ENCODE data around the gene KRT37. TPM values are rescaled to one million over a fixed set of nuclear protein-coding genes. Genes with fewer than 3 reads are reported as not detected.

The KRT37 gene
- not detected for total RNA-seq

DNA sequence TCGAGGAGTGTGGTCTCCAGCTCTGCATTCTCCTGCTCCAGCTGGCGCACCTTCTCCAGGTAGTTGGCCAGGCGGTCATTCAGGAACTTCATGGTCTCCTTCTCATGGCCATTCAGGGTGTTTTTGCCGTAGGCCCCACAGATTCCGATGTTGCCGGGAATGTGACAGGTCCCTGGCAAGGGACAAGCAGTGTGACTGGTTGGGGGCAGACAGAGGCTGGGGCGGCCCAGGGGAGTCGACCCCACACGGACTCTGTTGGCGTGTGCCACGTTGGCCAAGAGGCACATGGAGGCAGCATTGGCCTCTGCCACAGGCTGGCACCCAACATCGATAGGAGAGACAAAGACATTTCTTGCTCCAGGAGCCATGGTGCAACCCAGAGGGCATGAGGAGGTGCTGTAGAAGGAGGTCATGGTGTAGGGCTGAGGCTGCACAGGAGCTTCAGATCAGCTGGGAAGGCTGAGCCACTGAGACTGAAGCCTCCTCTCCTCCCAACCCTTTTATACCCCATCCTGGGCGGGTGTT, at the start of gene KRT37:
TSS of gene KRT37 (minus strand) at position 475 of the 525 bp plus-strand sequence. CDS start at position 413, 62 bp downstream.
- no peak for DNase-seq (ENCODE audit: low spot score)
- H3K9me3 ChIP-seq = no peaks in the 10 kb centered on the region
- no peaks in the 10 kb centered on the region for H3K27me3 ChIP-seq (replicated peaks; ENCODE audit: insufficient read depth)
- H3K4me1 ChIP-seq (replicated peaks) = no peaks in the 10 kb centered on the region
- intact Hi-C loops (cut with DNase I) = no loop called here
- no peaks in the 10 kb centered on the region for H3K36me3 ChIP-seq
- H3K4me3 ChIP-seq = no peak within 1 kb of the TSS
- H3K27ac ChIP-seq = no peak within 1 kb of the TSS
- 97% methylated on average over 13 of the region's 13 CpGs for WGBS
- TF ChIP-seq POLR2AphosphoS5 (IDR thresholded peaks at IDR 0.05) = no peak
- TF ChIP-seq, protein P1, sequence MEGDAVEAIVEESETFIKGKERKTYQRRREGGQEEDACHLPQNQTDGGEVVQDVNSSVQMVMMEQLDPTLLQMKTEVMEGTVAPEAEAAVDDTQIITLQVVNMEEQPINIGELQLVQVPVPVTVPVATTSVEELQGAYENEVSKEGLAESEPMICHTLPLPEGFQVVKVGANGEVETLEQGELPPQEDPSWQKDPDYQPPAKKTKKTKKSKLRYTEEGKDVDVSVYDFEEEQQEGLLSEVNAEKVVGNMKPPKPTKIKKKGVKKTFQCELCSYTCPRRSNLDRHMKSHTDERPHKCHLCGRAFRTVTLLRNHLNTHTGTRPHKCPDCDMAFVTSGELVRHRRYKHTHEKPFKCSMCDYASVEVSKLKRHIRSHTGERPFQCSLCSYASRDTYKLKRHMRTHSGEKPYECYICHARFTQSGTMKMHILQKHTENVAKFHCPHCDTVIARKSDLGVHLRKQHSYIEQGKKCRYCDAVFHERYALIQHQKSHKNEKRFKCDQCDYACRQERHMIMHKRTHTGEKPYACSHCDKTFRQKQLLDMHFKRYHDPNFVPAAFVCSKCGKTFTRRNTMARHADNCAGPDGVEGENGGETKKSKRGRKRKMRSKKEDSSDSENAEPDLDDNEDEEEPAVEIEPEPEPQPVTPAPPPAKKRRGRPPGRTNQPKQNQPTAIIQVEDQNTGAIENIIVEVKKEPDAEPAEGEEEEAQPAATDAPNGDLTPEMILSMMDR (IDR thresholded peaks at IDR 0.05) = no peak
- no peak for TF ChIP-seq POLR2A (IDR thresholded peaks at IDR 0.05)

DNA sequence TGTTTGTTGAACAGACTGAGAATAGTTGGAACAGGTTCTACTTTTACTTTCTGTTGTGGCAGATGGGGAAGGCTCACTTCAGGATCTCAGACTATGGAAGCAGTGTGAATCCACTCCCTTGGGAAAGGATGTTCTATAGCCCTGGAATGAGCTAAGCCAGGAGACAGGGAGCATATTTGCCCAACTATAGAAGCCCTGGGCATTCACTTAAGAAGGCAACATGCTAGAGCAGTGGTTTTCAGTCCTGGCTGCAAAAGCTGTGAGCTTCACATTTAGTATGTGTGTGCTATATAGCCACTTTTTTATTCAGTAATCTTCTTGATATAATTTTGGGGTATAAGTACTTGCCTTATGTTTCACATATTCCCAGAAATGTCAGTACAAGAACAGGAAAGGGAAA, 44.0 kb upstream of the KRT37 start:
- H3K9me3 ChIP-seq = no peaks in the 10 kb centered on the region
- no peak for DNase-seq (ENCODE audit: low spot score)
- no peak overlapping the region for H3K27ac ChIP-seq
- H3K4me1 ChIP-seq (replicated peaks) = no peaks in the 10 kb centered on the region
- no peak for TF ChIP-seq POLR2A (IDR thresholded peaks at IDR 0.05)
- no peak for TF ChIP-seq POLR2AphosphoS5 (IDR thresholded peaks at IDR 0.05)
- TF ChIP-seq, protein P1 (IDR thresholded peaks at IDR 0.05) = no peak
- no peak overlapping the region for H3K4me3 ChIP-seq
- intact Hi-C loops (cut with DNase I) = no loop called here
- H3K36me3 ChIP-seq = no peaks in the 10 kb centered on the region
- no peaks in the 10 kb centered on the region for H3K27me3 ChIP-seq (replicated peaks; ENCODE audit: insufficient read depth)

DNA sequence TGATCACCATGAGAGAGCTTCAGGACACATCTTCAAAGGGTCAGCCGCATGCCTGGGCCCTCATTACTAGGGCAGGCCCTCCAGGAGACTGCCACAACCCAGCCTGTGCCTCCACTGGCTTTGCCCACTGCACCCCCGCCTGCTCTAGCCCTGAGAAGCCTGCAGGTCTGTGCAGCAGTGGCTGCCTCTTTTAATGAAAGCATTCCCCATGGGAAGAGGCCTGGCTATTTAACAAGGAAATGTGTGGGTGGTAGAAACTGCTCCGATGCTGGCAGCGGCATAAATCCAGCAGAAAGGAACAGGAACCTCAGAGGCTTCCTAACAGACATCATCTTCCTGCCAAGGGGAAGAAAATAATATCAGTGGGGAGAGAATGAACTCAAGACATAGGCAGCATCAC, 43.2 kb upstream of the KRT37 start:
- no peak for TF ChIP-seq POLR2A (IDR thresholded peaks at IDR 0.05)
- no peak for TF ChIP-seq POLR2AphosphoS5 (IDR thresholded peaks at IDR 0.05)
- TF ChIP-seq, protein P1 (IDR thresholded peaks at IDR 0.05) = no peak
- 42% methylated on average over 4 of the region's 4 CpGs for WGBS
- intact Hi-C loops (cut with DNase I) = no loop called here
- no peaks in the 10 kb centered on the region for H3K9me3 ChIP-seq
- H3K36me3 ChIP-seq = no peaks in the 10 kb centered on the region
- DNase-seq (ENCODE audit: low spot score) = no peak
- no peak overlapping the region for H3K27ac ChIP-seq
- no peaks in the 10 kb centered on the region for H3K27me3 ChIP-seq (replicated peaks; ENCODE audit: insufficient read depth)
- no peaks in the 10 kb centered on the region for H3K4me1 ChIP-seq (replicated peaks)
- no peak overlapping the region for H3K4me3 ChIP-seq

DNA sequence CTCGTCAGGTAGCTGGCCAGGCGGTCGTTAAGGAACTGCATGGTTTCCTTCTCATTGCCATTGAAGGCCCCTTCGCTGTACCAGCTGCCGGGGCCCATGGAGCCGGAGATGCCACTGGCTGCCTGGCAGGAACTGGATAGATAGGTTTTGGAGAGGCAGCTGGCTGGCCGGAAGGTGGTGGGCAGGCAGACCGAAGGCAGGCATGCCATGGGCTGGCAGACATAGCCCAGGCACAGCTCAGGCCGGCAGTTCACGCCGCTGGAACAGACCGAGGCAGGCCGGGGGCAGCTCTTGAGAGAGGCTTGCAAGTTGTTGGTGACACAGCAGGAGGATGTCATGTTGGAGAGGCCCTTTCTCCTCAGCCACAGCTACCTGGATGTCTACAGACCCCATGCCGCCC, 42.6 kb upstream of the KRT37 start, which contains the start of gene KRT32:
TSS of gene KRT32 (minus strand) at position 399 of the 400 bp plus-strand sequence. CDS start at position 338, 61 bp downstream.
- Histone ChIP-seq H3K27me3 (replicated peaks; ENCODE audit: insufficient read depth) (no peaks in the 10 kb centered on the region), H3K27ac (no peak within 1 kb of the TSS), H3K4me3 (no peak within 1 kb of the TSS), H3K9me3 (no peaks in the 10 kb centered on the region), H3K4me1 (replicated peaks) (no peaks in the 10 kb centered on the region), H3K36me3 (no peaks in the 10 kb centered on the region)
- no peak for TF ChIP-seq POLR2AphosphoS5 (IDR thresholded peaks at IDR 0.05)
- TF ChIP-seq, protein P1 (IDR thresholded peaks at IDR 0.05) = no peak
- no peak for TF ChIP-seq POLR2A (IDR thresholded peaks at IDR 0.05)
- intact Hi-C loops (cut with DNase I) = no loop called here
- no peak for DNase-seq (ENCODE audit: low spot score)
- 93% methylated on average over 14 of the region's 14 CpGs for WGBS

DNA sequence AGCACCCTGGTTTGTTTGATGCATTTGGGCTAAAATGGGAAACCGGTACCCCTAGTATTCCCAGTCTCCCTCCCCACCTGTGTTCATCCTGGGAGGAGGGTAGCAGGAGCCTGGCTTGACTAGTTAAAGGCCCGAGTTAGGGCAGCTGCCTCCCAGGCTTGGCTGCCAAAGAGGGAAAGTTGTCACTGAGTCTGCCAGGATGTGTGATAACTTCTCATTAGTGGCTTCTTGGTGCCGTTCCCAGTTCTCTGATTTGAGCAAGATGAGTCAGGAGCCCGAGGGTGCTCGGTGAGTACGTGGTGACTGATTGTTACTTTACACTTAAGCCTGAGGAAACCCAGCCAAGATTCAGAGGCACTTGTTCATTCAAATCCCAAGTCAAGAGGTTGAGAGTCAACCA, 40.3 kb upstream of the KRT37 start:
- 11% methylated on average over 6 of the region's 6 CpGs for whole genome bisulfite sequencing
- peak; percentile 87 for DNase-seq (ENCODE audit: low spot score)

More for the DNA sequence above, 40.3 kb upstream of the KRT37 start:
- Histone ChIP-seq H3K27ac (no peak overlapping the region), H3K4me1 (replicated peaks) (no peaks in the 10 kb centered on the region), H3K9me3 (no peaks in the 10 kb centered on the region), H3K4me3 (no peak overlapping the region), H3K36me3 (no peaks in the 10 kb centered on the region), H3K27me3 (replicated peaks; ENCODE audit: insufficient read depth) (no peaks in the 10 kb centered on the region)
- TF ChIP-seq POLR2AphosphoS5 (IDR thresholded peaks at IDR 0.05) (peak; percentile 85), POLR2A (IDR thresholded peaks at IDR 0.05) (no peak)
- intact Hi-C loops (cut with DNase I) = loop anchor here (5.0 kb wide), 1 partner anchor 43 kb away; the partner anchor contains the start of gene KRT13

Data from prostate gland (tissue), 2 donors.